T47D (cell line): Measurements from ENCODE around the gene TUBB2B.
"Not testable (repeated sequence)": the region's sequence is repeated elsewhere in the genome, so short reads cannot be mapped to it uniquely, and the experiment has no call there.

ENCODE experiments used
- DNase-seq, 2 experiments: peaks; one replicate each; pipeline versions ENCODE4 v3.0.0 to v3.0.0-alpha.2; 2011 to 2012; ENCODE audit warnings: low read depth in 1 of 2, low spot score in 1 of 2
- JUND ChIP-seq: IDR thresholded peaks from 2 replicates; pipeline ENCODE4 v1.6.1; 2012; ENCODE audit warnings: low read depth
- in situ Hi-C: cut with HindIII; loops from 2 replicates; pipeline ENCODE4 v1.10.0; 2016; ENCODE audit warnings: low sequenced_read_pairs, low pct_unique_long_range_greater_than_20kb

The TUBB2B gene

DNA sequence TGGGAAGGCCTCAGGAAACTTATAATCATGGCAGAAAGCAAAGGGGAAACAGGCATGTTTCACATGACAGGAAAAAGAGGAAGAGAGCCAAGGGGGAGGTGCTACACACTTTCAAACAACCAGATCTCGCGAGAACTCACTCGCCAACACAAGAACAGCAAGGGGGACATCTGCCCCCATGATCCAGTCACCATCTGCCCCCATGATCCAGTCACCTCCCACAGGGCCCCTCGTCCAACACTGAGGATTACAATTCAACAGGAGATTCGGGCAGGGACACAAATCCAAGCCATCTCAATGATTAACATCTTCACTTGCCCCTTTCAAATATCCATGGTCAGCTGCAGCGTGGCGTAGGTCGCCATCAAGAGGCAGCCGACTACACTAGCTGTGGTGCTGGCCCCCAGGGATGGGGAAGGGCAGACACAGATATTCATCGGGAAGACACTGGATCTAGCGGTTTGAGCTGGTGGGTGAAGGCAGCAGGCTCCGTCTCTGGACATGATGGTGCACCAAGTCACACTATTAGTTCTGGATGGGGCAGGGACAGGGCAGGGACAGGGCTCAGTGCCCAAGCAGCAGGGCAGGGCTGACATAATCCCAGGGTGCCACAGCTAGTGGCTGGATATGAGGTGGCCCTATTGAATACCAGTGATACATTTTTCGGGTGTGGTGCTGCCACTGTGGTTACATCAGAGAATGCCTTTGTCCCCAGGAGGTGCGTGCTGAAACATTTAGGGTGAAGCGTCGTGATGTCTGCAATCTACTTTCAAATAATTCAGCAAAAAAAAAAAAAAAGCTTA, 31.6 kb downstream of the TUBB2B start:
- no peak for TF ChIP-seq JUND
- DNase-seq, result no peak
- in situ Hi-C loops, result no loop called here

DNA sequence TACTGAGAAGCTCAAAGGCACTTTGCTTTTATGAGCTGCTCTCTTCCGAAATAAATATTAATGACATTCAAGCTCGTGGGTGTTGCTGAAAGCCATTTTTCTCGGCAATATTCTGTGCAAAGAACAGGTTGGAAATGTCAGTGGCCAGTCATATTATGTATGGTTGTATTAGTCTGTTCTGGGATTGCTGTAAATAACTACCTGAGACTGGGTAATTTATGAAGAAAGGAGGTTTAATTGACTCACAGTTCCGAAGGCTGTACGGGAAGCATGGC, 32.1 kb downstream of the TUBB2B start:
- no peak for DNase-seq
- in situ Hi-C loops, result no loop called here
- TF ChIP-seq JUND, result no peak

DNA sequence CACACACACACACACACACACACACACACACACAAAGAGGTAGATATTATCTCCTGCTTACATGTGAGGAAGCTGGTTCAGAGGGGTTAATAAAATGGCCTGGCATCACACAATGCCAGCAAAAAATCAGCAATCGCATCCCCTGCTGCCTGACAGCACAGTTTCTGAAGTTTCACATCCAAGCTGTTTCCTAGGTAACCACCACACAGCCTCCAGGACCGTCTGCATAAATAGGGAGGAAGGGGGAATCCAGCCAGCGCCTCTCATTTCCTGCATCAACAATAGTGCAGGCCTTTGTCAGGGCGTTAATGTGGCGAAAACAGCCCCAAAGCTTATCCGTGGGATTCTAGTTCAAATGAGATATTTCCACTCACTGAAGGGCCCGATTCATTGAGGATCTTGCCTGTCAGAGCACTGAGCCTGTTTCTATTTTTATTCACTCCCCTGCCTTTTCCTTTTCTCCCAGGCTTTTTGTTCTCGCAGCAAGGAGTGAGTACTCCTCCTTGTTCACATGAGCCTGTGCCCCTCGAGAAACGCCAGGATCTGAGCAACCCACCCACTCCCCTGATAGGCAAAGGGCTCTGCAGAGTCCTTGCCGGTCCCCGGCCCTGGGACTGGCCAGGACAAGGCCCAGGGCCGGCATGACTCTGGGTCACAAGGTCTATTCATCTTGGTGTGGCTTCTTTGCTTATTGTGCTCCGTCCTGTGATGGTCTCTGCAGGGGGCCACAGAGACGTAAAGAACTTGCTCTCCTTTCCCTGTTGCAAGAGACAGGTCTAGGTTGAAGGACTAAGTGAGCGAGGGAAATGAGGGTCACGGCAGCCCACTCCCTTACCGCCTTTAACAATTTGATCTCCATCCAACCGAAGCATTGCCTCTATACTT, 32.7 kb downstream of the TUBB2B start:
- no peak for TF ChIP-seq JUND
- DNase-seq, result no peak
- in situ Hi-C loops, result no loop called here

DNA sequence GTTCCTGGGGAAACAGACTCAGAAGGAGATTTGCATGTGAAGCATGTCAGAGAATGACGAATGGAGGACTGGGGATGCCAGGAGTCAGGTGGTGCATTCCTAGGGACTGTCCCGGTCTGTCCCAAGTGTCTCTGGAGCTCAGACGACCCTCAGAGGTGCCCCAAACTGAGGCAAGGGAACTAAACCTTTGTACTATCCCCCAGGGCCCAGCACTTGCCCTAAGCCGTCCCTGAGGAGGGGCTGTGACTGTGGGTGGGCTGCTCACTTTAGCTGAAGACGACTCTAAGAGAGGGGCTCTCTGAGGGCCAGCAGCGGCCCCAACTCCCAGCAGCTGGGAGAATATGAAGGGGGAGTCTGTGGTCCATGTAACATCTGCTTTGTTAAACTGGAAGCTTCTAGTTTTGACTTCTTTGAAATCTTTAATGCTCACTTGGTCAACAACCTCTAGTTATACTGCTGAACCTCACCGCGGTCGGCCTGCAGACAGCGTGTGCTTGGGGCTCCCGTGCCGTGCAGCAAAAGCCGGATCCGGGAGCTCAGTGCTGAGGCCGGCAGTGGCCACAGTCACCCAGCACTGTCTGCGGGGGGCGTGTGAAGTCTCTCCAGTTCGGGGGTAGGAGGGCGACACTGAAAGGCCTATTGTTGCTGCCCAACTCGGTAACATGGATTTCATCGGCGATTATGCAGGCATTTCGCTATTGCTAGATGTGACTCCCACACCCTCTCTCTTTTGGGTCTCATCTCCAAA, 34.2 kb downstream of the TUBB2B start:
- in situ Hi-C loops, result no loop called here
- TF ChIP-seq JUND, result no peak
- DNase-seq, result no peak

DNA sequence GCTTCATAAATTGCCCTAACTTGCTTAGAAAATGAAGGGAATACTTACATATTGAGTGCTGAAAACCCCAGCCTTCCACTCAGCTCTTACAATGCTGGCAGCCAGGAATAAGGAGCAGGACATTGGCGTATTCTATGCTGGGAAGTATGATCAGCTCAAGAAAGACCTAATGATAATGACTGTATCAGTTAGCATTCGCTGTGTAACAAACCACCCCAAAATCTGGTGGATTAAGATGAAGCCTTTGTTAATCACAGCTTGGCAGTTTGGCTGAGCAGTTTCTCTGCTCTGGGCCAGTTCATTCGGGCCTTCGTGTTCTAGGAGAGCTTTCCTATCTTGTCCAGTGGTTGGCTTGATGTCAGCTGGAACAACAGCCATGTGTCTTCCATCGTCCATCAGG, 36.7 kb downstream of the TUBB2B start:
- TF ChIP-seq JUND, result no peak
- in situ Hi-C loops, result no loop called here
- no peak for DNase-seq

DNA sequence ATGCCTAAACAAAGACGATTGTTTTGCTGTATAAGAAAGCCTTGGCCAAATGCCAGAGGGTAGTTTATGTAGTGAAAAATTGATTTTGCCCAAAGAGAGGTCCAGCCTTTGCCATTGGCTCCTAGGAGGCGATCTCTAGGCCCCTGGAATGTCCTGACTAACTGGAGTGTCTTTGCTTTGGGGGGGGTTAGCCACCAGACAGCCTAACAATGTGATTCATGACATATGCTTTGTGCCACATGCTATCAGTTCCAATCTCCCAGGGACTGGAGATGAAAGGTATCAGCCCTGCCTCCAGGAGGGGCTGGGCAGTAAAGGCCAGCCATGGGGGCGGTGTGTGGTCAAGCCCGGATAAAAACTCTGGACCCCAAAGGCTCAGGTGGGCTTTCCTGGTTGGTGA, 37.4 kb downstream of the TUBB2B start:
- no peak for TF ChIP-seq JUND
- DNase-seq, result no peak
- in situ Hi-C loops, result no loop called here

DNA sequence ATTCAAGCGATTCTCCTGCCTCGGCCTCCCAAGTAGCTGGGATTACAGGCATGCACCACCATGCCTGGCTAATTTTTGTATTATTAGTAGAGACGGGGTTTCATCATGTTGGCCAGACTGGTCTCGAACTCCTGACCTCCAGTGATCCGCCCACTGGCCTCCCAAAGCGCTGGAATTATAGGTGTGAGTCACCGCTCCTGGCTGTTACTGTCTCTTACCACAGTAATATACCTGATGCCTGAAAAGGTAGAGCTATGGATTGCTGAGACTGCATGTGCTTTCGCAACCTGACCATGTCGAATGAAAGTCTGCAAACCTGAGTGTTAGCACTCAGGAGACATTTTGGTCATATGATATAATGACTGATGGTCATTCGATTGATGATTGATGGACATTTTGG, 38.3 kb downstream of the TUBB2B start:
- DNase-seq, in situ Hi-C loops: not testable (repeated sequence)

DNA sequence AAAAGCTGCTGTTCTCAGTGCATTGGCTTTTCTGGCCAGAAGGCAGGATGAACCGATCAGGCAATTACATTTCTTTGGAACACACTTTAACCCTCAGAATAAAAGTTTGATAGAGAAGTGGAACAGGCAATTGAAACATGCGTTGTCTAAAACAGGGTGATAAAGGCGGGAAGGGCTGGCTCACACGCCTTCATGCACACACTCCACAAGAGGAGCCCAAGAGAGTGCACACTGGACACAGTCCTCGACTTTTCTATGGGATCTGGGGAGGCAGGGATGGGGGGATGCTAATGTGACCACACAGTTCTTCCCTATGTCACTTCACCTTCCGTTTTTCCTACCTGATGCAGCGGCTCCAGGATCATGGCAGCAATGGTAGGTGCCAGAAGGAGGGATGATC, 39.2 kb downstream of the TUBB2B start:
- in situ Hi-C loops, result no loop called here
- DNase-seq, result no peak
- no peak for TF ChIP-seq JUND

DNA sequence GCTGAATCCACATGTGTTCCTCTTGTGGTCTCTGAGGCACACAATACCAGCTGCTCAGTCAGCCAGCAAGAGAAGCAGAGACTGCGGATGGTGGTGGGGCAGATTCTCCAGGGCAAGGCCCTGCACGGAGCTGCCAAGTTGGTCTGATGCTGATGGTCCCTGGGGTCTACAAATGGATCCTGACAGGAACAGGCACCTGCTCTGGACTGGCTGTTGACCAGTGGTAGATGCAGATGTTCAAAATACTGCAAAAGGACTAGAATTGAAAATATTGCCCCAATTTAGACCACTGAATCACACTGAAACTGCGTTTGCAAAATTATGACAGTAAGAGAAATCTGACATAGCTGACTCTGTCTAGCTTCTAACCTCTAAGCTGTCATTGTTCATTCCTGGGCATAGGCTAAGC, 40.5 kb downstream of the TUBB2B start:
- in situ Hi-C loops, result no loop called here
- no peak for DNase-seq
- no peak for TF ChIP-seq JUND

DNA sequence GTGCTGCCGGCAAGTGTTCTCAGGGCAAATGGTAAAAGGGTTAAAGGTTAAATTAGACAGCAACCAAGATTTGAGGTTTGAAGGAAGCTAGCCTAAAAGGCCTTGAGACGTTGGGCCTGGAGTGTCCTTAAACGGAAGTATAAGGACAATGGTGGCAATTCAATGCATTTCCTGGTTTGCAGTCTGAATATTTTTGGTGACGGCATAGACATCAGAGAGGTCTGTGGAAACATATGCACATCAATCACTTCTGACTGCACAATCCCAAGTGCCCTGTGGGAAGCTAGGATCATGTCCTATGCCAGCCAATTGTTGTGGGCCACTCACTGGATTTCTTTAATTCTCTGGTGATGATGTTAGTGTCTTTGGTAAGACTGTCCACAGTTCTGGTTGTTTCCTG, 44.4 kb downstream of the TUBB2B start:
- no peak for TF ChIP-seq JUND
- no peak for DNase-seq
- in situ Hi-C loops, result no loop called here

DNA sequence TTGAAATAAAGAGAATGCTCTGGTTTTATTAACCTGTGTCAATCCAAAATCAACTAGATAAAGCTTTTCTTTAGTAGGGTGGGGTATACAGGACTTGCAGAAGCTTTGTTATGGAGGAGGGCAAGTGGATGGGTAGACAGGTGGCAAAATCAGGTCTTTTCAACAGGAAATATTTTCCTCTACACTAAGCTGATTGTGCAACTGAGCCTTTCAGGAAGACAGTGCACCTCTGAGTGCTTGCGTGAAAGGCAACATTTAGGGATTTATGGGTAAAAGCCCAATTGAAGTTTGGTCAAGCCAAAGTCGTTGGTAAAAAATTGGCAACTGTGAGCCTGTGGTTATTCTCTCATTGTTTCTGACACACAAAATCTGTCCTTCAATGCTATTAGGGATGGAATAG, 46.3 kb downstream of the TUBB2B start:
- TF ChIP-seq JUND, result no peak
- in situ Hi-C loops, result no loop called here
- DNase-seq, result no peak

DNA sequence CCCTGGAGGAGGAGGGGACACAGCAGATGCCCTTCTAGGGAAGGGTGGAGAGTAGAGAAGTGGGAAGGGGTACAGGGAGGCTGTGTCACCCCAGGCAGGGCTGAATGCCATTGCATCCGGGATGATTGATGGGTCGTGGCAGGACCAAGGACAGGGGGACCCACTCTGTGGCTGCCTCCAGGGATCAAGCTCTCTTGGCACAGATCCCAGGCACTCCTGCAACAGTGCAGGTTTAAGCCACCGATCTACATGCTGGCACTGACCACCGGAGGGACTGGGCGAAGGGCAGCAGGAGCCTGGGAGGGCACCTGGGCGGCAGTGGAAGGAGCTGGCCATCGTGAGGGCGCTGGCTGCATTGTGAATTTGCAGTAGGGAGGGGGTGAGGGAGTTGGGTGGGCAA, 47.5 kb downstream of the TUBB2B start:
- not testable (repeated sequence) for DNase-seq

DNA sequence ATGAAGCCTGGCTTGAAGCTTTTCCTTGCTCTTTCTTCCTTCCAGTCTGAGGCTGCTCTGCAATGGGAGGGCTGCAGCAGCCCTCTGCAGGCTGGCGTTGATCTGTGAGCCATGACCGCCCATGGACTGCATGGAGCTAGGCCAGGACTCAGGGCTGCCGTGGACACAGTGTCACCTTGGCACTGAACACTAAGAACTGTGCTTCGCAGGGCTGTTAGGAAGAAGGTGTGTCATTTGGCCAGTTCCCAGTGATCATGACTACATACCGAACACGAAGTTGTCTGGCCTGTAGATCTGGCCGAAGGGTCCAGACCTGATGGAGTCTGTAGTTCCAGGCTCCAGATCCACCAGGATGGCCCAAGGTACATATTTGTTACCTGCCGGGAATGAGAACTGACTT, 48.8 kb downstream of the TUBB2B start:
- in situ Hi-C loops, DNase-seq: not testable (repeated sequence)

More for the DNA sequence above, 47.5 kb downstream of the TUBB2B start:
- in situ Hi-C loops, result not testable (repeated sequence)
